ENCODE measurements around the gene CCND1. TPM values are rescaled to one million over a fixed set of nuclear protein-coding genes. Genes with fewer than 3 reads are reported as not detected.
A peak's percentile ranks its signal among the peaks of the same experiment; 100 is the strongest.

CCND1 gene
- total RNA-seq, 1 experiment from 2014 or later: 372 TPM

- H3K14ac ChIP-seq (ENCODE audit: insufficient read depth, low read length): peak overlapping the region; percentile 3; the same call in 1 of the 2 replicates
- H3K4ac ChIP-seq (ENCODE audit: low read depth, low read length): no peak overlapping the region
- H3K18ac ChIP-seq (ENCODE audit: insufficient read length, low read depth, low read length): peak overlapping the region; percentile 3
- H3K27ac ChIP-seq (ENCODE audit: insufficient read length, low read depth, low read length): no peak overlapping the region
- Mint-ChIP-seq H3K27ac (peak overlapping the region in 1 of 3 experiments; percentile 82; a peak in 1 of 7 replicates), H3K27me3 (ENCODE audit: low read depth) (peaks cover 37% of the 10 kb centered on the region), H3K9me3 (no peaks in the 10 kb centered on the region), H3K4me1 (peaks cover 29 to 41% of the 10 kb centered on the region in 2 experiments), H3K4me3 (peak overlapping the region; percentile 80 to 87), H3K36me3 (ENCODE audit: insufficient read depth in 1 of 3, low read depth in 3 of 3) (peaks cover 0 to 5% (median 4%) of the 10 kb centered on the region in 3 experiments; a peak in 4 of 7 replicates)
- H3K4me1 ChIP-seq (ENCODE audit: insufficient read depth, low read length): peaks cover 3% of the 10 kb centered on the region; the same call in 1 of the 2 replicates
- H3K27me3 ChIP-seq (ENCODE audit: insufficient read depth, low read length): peaks cover 2% of the 10 kb centered on the region; the same call in 1 of the 2 replicates
- no peaks in the 10 kb centered on the region for H3K9me3 ChIP-seq (ENCODE audit: control insufficient read depth, low read depth, low read length)
- H3T11ph ChIP-seq (ENCODE audit: low read length): no peak overlapping the region
- WGBS (ENCODE audit: extremely low coverage, insufficient read length, low lambda C conversion rate): no CpG with 5 or more reads among the region's 34 CpGs
- no peak overlapping the region for H2BK20ac ChIP-seq (ENCODE audit: low read depth, low read length, poor library complexity, severe bottlenecking)
- H2BK15ac ChIP-seq (ENCODE audit: low read depth, low read length): no peak overlapping the region
- H3K9ac ChIP-seq (ENCODE audit: extremely low read depth, insufficient read length, low read length): peak overlapping the region; percentile 2
- no peak overlapping the region for H4K5ac ChIP-seq (ENCODE audit: insufficient read length, low read depth, low read length)
- H2BK120ac ChIP-seq (ENCODE audit: low read depth, low read length, poor library complexity, severe bottlenecking): no peak overlapping the region
- H3K23ac ChIP-seq (ENCODE audit: insufficient read length, low read depth, low read length): no peak overlapping the region
- H4K20me1 ChIP-seq (ENCODE audit: control insufficient read depth, insufficient read depth, insufficient read length): peaks cover 2% of the 10 kb centered on the region
- H4K8ac ChIP-seq (replicated peaks; ENCODE audit: insufficient read length, low read depth, low read length): no peak overlapping the region
- H2AK5ac ChIP-seq (ENCODE audit: insufficient read length, low read length): no peak overlapping the region
- H3K23me2 ChIP-seq (ENCODE audit: insufficient read length, low read depth, low read length, poor library complexity, severe bottlenecking): peaks cover 22% of the 10 kb centered on the region
- no peak overlapping the region for H2BK5ac ChIP-seq (ENCODE audit: insufficient read length, low read length)
- no peak for TF ChIP-seq CTCF (conservative IDR thresholded peaks at IDR 0.05)
- H3K79me1 ChIP-seq (ENCODE audit: insufficient read depth, low read depth, low read length, poor library complexity, severe bottlenecking): no peaks in the 10 kb centered on the region
- H3K79me2 ChIP-seq (ENCODE audit: insufficient read depth, low read length): no peaks in the 10 kb centered on the region
- peak overlapping the region; percentile 64 for H3K4me2 ChIP-seq (ENCODE audit: insufficient read depth, insufficient read length, low read length)
- no peak overlapping the region for H2BK12ac ChIP-seq (ENCODE audit: insufficient read length, low read depth, low read length)
- no peak overlapping the region for H4K91ac ChIP-seq (ENCODE audit: insufficient read length, low read depth, low read length)
- no peak overlapping the region for H3K56ac ChIP-seq (ENCODE audit: insufficient read length, low read depth, low read length)
- no peak overlapping the region for H2AFZ ChIP-seq (ENCODE audit: low read length)
- no peak for DNase-seq
These were observed 62.5 kb downstream of the CCND1 start for GRCh38 chr11:69703453-69703767.

Other genes with a start within 250 kb of the CCND1 start
- not detected in 2 replicates for gene LINC01488, start 159.5 kb upstream of the CCND1 start, total RNA-seq (2021)
- 25.3 and 26.2 TPM in 2 replicates for gene LTO1, start 34.2 kb downstream of the CCND1 start, total RNA-seq (2021)
- 7.4 and 7.7 TPM in 2 replicates for gene FGF19, start 62.9 kb downstream of the CCND1 start, total RNA-seq (2021)
- 0.59 and 0.68 TPM in 2 replicates for gene FGF4, start 134.2 kb downstream of the CCND1 start, total RNA-seq (2021)
- gene FGF3, start 178.3 kb downstream of the CCND1 start, total RNA-seq (2021): not detected in 2 replicates